Measurements from ENCODE around the gene SLC49A4.

- TF ChIP-seq SIN3A (IDR thresholded peaks at IDR 0.05; ENCODE audit: borderline replicate concordance, insufficient read depth, low read length), result no peak
- TF ChIP-seq POLR2AphosphoS5 (IDR thresholded peaks at IDR 0.05; ENCODE audit: low read depth, low read length), result no peak
- no peak for TF ChIP-seq REST (IDR thresholded peaks at IDR 0.05; ENCODE audit: insufficient read depth in 1 of 2, low read depth in 2 of 2, low read length in 2 of 2)
Measured at GRCh38 chr3:122913539-122914100, 118.8 kb downstream of the SLC49A4 start.
